C4-2B (cell line): Measurements from ENCODE around the gene GRIK4.
"Not testable (repeated sequence)": the region's sequence is repeated elsewhere in the genome, so short reads cannot be mapped to it uniquely, and the experiment has no call there.

Experiments
- H3K27ac ChIP-seq: fragments of 450-650 bp; 2 replicates; pipeline ENCODE4 v1.5.1; 2017
- ZFX ChIP-seq: fragments of 450-650 bp; IDR thresholded peaks from 2 replicates; pipeline ENCODE4 v1.6.1; 2017
- TF ChIP-seq, protein P1 (sequence below): fragments of 450-650 bp; conservative IDR thresholded peaks from 2 replicates; pipeline ENCODE4 v1.5.1; 2017; ENCODE audit warnings: mild to moderate bottlenecking

GRIK4 gene

GRCh38 chr11:120749395-120749794 is 237.8 kb downstream of the GRIK4 start:
- TF ChIP-seq, protein P1, sequence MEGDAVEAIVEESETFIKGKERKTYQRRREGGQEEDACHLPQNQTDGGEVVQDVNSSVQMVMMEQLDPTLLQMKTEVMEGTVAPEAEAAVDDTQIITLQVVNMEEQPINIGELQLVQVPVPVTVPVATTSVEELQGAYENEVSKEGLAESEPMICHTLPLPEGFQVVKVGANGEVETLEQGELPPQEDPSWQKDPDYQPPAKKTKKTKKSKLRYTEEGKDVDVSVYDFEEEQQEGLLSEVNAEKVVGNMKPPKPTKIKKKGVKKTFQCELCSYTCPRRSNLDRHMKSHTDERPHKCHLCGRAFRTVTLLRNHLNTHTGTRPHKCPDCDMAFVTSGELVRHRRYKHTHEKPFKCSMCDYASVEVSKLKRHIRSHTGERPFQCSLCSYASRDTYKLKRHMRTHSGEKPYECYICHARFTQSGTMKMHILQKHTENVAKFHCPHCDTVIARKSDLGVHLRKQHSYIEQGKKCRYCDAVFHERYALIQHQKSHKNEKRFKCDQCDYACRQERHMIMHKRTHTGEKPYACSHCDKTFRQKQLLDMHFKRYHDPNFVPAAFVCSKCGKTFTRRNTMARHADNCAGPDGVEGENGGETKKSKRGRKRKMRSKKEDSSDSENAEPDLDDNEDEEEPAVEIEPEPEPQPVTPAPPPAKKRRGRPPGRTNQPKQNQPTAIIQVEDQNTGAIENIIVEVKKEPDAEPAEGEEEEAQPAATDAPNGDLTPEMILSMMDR: no peak

DNA sequence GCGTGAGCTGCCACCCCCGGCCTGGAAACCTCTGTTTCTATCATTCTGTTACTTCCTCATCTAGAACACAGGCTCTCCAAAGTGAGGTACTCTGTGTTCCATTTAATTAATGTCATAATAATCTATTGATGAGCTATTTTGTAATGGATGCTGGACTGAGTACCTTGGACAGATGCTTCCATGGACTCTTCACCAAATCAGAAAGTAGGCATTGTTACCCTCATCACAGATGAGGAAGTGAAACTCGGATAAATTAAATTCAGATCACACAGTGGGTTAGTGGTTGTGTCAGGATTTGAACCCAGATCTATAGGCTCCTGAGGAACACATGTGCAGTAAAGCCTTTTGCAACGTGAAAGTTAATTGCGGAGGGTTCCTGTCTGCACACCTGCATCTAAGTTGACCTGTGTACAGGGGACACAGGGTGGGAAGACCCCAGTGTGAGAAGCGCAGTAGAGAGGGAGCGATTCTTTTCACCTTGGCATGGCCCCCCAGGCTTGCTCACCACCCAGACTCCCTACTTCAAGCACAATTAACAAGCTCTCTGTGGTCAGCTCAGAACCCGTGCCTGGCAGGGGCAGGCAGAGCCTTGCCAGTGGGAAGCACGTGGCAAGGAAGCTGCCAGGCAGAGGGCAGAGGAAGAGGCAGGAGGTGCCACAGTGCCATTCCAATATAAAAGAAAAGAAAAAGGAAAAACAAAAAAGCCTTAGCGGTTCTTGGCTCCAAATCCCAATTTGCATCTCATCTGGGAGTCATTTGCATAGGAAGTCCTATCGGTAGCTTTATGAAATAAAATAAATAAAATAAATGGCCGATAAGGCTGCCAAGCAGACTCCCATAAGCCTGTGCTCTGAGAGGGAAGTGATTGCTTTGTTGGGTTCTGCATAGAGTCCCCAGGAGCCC is 239.3 kb downstream of the GRIK4 start:
- no peak overlapping the region for H3K27ac ChIP-seq
- no peak for TF ChIP-seq ZFX
- TF ChIP-seq, protein P1: no peak

More at GRCh38 chr11:120749395-120749794, 237.8 kb downstream of the GRIK4 start:
- H3K27ac ChIP-seq: no peak overlapping the region

- TF ChIP-seq, protein P1: no peak
- no peak for TF ChIP-seq ZFX
- H3K27ac ChIP-seq: no peak overlapping the region
Measured at GRCh38 chr11:120751550-120751949, 240.0 kb downstream of the GRIK4 start.

- no peak for TF ChIP-seq ZFX
- TF ChIP-seq, protein P1: no peak
- H3K27ac ChIP-seq: no peak overlapping the region
Measured at GRCh38 chr11:120752668-120753067, 241.1 kb downstream of the GRIK4 start.

- TF ChIP-seq, protein P1: no peak
- no peak for TF ChIP-seq ZFX
Measured at GRCh38 chr11:120756931-120757330, 245.4 kb downstream of the GRIK4 start.

GRCh38 chr11:120759046-120759445 is 247.5 kb downstream of the GRIK4 start:
- no peak overlapping the region for H3K27ac ChIP-seq
- TF ChIP-seq ZFX: no peak
- TF ChIP-seq, protein P1: no peak

More at GRCh38 chr11:120756931-120757330, 245.4 kb downstream of the GRIK4 start:
- no peak overlapping the region for H3K27ac ChIP-seq

DNA sequence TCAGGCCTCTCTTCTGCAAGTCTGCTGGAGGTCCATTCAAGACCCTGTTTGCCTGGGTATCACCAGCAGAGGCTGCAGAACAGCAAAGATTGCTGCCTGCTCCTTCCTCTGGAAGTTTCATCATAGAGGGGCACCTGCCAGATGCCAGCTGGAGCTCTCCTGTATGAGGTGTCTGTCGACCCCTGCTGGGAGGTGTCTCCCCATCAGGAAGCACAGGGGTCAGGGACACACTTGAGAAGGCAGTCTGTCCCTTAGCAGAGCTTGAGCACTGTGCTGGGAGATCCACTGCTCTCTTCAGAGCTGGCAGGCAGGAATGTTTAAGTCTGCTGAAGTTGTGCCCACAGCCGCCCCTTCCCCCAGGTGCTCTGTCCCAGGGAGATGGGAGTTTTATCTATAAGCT is 254.2 kb downstream of the GRIK4 start:
- not testable (repeated sequence) for H3K27ac ChIP-seq

- TF ChIP-seq, protein P1: no peak
- TF ChIP-seq ZFX: no peak
- no peak overlapping the region for H3K27ac ChIP-seq
Measured at GRCh38 chr11:120766318-120766717, 254.8 kb downstream of the GRIK4 start.
